ENCODE data around the gene ZNF423.

ZNF423 gene

DNA sequence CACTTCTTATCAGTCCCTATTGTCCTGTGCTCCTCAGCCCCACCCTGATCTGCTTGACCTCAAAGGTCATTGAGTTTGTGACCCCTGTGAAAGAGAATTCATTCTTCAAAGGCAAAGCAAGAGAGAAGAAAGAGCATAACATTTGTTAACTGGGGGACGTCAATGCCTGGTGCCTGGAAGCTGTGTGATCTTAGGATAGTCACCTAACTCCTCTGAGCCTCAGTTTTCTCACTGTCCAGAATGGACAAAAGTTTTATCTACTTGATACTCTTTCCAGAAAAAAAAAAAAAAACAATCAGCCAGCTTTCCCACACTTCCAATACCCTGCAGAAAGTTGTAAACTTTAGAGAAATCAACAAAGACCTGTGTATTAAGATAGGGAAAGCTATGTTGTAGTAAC lies 309.2 kb downstream of the ZNF423 start:
- no peak for TF ChIP-seq SIN3A (IDR thresholded peaks at IDR 0.05; ENCODE audit: borderline replicate concordance, insufficient read depth, low read length)
- no peak for TF ChIP-seq TAF1 (IDR thresholded peaks at IDR 0.05; ENCODE audit: borderline replicate concordance, insufficient read depth, low read length)
- TF ChIP-seq, protein P1, sequence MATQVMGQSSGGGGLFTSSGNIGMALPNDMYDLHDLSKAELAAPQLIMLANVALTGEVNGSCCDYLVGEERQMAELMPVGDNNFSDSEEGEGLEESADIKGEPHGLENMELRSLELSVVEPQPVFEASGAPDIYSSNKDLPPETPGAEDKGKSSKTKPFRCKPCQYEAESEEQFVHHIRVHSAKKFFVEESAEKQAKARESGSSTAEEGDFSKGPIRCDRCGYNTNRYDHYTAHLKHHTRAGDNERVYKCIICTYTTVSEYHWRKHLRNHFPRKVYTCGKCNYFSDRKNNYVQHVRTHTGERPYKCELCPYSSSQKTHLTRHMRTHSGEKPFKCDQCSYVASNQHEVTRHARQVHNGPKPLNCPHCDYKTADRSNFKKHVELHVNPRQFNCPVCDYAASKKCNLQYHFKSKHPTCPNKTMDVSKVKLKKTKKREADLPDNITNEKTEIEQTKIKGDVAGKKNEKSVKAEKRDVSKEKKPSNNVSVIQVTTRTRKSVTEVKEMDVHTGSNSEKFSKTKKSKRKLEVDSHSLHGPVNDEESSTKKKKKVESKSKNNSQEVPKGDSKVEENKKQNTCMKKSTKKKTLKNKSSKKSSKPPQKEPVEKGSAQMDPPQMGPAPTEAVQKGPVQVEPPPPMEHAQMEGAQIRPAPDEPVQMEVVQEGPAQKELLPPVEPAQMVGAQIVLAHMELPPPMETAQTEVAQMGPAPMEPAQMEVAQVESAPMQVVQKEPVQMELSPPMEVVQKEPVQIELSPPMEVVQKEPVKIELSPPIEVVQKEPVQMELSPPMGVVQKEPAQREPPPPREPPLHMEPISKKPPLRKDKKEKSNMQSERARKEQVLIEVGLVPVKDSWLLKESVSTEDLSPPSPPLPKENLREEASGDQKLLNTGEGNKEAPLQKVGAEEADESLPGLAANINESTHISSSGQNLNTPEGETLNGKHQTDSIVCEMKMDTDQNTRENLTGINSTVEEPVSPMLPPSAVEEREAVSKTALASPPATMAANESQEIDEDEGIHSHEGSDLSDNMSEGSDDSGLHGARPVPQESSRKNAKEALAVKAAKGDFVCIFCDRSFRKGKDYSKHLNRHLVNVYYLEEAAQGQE (IDR thresholded peaks at IDR 0.05; ENCODE audit: insufficient read depth in 1 of 2, low read depth in 2 of 2, low read length in 2 of 2), result no peak
- no peak for TF ChIP-seq POLR2AphosphoS5 (IDR thresholded peaks at IDR 0.05; ENCODE audit: low read depth, low read length)
- no peak for TF ChIP-seq FOXP2 (optimal IDR thresholded peaks at IDR 0.05; ENCODE audit: borderline replicate concordance, extremely low read depth, extremely low read length, insufficient read depth)

DNA sequence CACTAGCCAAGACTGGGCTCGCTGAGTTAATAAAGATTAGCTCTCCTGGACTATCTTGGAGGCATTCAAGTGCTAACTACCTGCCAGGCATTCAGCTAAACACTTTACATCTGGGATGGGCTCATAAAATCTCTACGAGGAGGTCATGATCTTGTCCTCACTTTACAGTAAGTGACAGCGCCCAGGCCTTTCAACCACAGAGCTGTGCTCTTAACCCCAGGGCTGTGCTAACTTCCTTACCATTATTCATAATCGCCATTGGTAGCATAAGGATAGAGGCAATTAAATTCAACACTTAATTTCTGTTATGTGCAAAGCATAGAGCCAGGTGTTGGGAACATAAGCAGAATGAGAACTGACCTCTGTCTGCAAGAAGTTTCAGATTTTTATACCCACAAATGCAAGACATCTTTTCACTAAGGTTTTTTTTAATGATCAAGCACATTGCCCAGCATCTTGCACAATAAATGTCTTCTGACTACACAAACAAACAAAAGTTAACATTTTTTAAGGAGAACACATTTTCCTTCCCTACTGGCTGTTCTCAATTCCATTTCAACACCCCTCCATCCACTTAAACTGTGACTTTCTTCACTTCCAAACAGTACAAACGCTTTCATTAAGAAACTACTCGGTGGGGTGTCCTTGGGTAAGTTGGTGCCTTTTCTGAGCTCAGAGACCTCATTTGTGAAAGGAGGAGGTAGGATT lies 310.0 kb downstream of the ZNF423 start:
- no peak for TF ChIP-seq SIN3A (IDR thresholded peaks at IDR 0.05; ENCODE audit: borderline replicate concordance, insufficient read depth, low read length)
- no peak for TF ChIP-seq POLR2AphosphoS5 (IDR thresholded peaks at IDR 0.05; ENCODE audit: low read depth, low read length)

DNA sequence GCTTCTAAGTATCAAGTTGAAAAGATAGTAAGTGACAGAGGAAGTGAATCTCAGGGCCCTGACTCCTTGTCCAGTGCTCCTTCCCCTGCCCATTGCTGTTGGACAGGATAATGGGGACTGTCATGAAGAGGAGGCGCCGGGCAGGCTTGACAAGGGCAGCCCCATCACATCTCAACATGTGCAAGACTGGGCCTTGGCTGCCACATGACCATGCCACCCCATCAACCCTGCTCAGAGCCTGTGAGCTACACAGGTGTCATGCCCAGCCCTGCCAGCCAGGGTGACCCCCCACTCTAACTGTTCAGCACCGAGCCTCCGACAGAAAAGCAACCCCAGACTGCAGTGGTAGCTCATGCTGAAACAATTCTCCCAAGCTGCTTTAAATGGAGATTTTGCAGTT lies 310.7 kb downstream of the ZNF423 start:
- TF ChIP-seq TAF1 (IDR thresholded peaks at IDR 0.05; ENCODE audit: borderline replicate concordance, insufficient read depth, low read length) (no peak), SIN3A (IDR thresholded peaks at IDR 0.05; ENCODE audit: borderline replicate concordance, insufficient read depth, low read length) (no peak)

DNA sequence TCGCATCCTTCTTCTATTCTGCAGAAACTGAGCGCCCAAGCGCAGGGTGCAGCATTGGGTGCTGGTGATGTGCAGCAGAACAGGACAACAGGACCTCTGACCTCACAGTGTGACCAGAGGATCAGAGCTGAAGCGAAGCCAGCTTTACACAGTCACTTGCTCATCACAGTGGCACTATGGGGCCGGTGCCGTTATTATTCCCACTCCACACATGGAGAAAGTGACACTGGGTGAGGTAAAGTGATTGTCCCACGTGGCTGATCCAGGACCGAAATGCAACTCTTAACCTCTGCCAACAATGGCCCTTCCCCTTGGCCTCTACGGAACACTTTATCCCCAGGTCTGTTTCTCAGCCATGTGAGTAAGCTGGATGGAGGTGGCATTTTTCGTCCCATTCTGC lies 311.1 kb downstream of the ZNF423 start:
- TF ChIP-seq TAF1 (IDR thresholded peaks at IDR 0.05; ENCODE audit: borderline replicate concordance, insufficient read depth, low read length), result no peak

DNA sequence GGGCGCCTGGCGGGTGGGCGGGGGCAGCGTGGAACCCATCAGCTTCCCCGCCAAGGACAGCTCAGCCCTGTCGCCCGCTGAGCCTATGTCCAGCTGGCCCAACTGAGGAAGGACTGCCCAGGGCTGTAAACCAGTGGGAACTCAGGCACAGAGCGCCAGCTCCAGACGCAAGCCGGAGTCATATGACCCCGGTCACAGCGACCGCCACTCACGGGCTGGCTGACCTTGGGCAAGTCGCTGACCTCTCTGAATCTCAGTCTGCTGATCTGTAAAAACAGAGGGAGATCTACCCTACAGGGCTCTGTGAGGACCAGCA lies 312.3 kb downstream of the ZNF423 start:
- TF ChIP-seq TAF1 (IDR thresholded peaks at IDR 0.05; ENCODE audit: borderline replicate concordance, insufficient read depth, low read length), result no peak
- no peak for TF ChIP-seq FOXP2 (optimal IDR thresholded peaks at IDR 0.05; ENCODE audit: borderline replicate concordance, extremely low read depth, extremely low read length, insufficient read depth)
- TF ChIP-seq, protein P1 (IDR thresholded peaks at IDR 0.05; ENCODE audit: insufficient read depth in 1 of 2, low read depth in 2 of 2, low read length in 2 of 2), result no peak
- TF ChIP-seq POLR2AphosphoS5 (IDR thresholded peaks at IDR 0.05; ENCODE audit: low read depth, low read length), result no peak
- no peak for TF ChIP-seq SIN3A (IDR thresholded peaks at IDR 0.05; ENCODE audit: borderline replicate concordance, insufficient read depth, low read length)

DNA sequence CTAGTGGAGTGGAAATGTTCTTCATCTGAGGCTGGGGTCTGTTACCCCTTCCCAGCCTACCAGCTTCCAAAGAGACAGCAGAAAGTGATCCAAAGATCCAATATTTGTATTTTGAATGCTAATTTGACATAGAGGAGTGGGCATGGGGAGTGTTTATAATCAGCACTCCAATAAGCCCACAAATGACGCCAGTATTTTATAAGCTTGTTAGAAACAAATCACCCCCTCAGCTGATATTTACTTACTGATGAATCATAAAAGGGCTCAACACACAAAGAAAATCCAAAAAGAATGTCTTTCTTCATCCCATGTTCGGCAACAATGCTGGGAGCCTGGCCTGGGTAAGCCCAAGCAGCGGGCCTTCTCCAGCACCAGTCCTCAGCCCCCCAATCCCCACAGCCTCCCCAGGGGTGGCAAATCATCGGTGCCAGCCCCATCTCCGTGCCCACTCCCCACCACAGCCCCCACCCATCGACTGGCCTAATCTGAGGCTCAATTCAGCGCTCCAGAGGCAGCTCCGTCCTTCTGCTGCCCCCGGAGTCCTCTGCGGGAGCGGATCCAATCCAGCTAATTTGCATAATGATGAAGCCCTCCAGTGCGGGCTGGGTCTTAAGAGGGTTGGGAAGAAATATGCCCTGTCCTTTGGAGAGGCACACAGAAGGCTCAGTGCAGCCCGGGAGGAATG lies 312.8 kb downstream of the ZNF423 start:
- no peak for TF ChIP-seq FOXP2 (optimal IDR thresholded peaks at IDR 0.05; ENCODE audit: borderline replicate concordance, extremely low read depth, extremely low read length, insufficient read depth)
- no peak for TF ChIP-seq POLR2AphosphoS5 (IDR thresholded peaks at IDR 0.05; ENCODE audit: low read depth, low read length)
- no peak for TF ChIP-seq TAF1 (IDR thresholded peaks at IDR 0.05; ENCODE audit: borderline replicate concordance, insufficient read depth, low read length)
- TF ChIP-seq, protein P1 (IDR thresholded peaks at IDR 0.05; ENCODE audit: insufficient read depth in 1 of 2, low read depth in 2 of 2, low read length in 2 of 2), result no peak
- TF ChIP-seq SIN3A (IDR thresholded peaks at IDR 0.05; ENCODE audit: borderline replicate concordance, insufficient read depth, low read length), result no peak

Measured in PFSK-1 (cell line).